ENCODE measurements around the gene OPCML. TPM values are rescaled to one million over a fixed set of nuclear protein-coding genes. Genes with fewer than 3 reads are reported as not detected.

OPCML gene
- polyA plus RNA-seq, 1 donor from 2014 or later = 11.6 TPM

GRCh38 chr11:132686886-132687285 lies 845.4 kb downstream of the OPCML start:
- TF ChIP-seq SMC3 (conservative IDR thresholded peaks at IDR 0.05; ENCODE audit: poor library complexity) = no peak
- no peak for TF ChIP-seq MXI1 (conservative IDR thresholded peaks at IDR 0.05; ENCODE audit: poor library complexity, severe bottlenecking)
- TF ChIP-seq, protein P1, sequence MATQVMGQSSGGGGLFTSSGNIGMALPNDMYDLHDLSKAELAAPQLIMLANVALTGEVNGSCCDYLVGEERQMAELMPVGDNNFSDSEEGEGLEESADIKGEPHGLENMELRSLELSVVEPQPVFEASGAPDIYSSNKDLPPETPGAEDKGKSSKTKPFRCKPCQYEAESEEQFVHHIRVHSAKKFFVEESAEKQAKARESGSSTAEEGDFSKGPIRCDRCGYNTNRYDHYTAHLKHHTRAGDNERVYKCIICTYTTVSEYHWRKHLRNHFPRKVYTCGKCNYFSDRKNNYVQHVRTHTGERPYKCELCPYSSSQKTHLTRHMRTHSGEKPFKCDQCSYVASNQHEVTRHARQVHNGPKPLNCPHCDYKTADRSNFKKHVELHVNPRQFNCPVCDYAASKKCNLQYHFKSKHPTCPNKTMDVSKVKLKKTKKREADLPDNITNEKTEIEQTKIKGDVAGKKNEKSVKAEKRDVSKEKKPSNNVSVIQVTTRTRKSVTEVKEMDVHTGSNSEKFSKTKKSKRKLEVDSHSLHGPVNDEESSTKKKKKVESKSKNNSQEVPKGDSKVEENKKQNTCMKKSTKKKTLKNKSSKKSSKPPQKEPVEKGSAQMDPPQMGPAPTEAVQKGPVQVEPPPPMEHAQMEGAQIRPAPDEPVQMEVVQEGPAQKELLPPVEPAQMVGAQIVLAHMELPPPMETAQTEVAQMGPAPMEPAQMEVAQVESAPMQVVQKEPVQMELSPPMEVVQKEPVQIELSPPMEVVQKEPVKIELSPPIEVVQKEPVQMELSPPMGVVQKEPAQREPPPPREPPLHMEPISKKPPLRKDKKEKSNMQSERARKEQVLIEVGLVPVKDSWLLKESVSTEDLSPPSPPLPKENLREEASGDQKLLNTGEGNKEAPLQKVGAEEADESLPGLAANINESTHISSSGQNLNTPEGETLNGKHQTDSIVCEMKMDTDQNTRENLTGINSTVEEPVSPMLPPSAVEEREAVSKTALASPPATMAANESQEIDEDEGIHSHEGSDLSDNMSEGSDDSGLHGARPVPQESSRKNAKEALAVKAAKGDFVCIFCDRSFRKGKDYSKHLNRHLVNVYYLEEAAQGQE (IDR thresholded peaks at IDR 0.05; ENCODE audit: borderline replicate concordance) = no peak
- no peak for TF ChIP-seq POLR2AphosphoS5 (IDR thresholded peaks at IDR 0.05)
- TF ChIP-seq EP300 (conservative IDR thresholded peaks at IDR 0.05; ENCODE audit: poor library complexity, severe bottlenecking) = no peak
- TF ChIP-seq RAD21 (conservative IDR thresholded peaks at IDR 0.05) = no peak
- TF ChIP-seq CTCF (IDR thresholded peaks at IDR 0.05; ENCODE audit: poor library complexity, severe bottlenecking) = no peak
- no peak for TF ChIP-seq TAF1 (IDR thresholded peaks at IDR 0.05; ENCODE audit: low read depth)
- no peak for TF ChIP-seq EZH2 (IDR thresholded peaks at IDR 0.05; ENCODE audit: borderline replicate concordance, insufficient read depth, low read length, poor library complexity, severe bottlenecking)

GRCh38 chr11:132685174-132685611 lies 847.1 kb downstream of the OPCML start:
- no peak overlapping the region for H3K4me3 ChIP-seq (ENCODE audit: low read length)
- TF ChIP-seq RAD21 (conservative IDR thresholded peaks at IDR 0.05) = no peak
- no peak for TF ChIP-seq TAF1 (IDR thresholded peaks at IDR 0.05; ENCODE audit: low read depth)
- TF ChIP-seq, protein P1 (IDR thresholded peaks at IDR 0.05; ENCODE audit: borderline replicate concordance) = no peak
- no peaks in the 10 kb centered on the region for H3F3A ChIP-seq (ENCODE audit: insufficient read depth, low read length, poor library complexity, severe bottlenecking)
- H3K9me2 ChIP-seq (ENCODE audit: insufficient read depth, low read length) = no peaks in the 10 kb centered on the region
- H3K9me3 ChIP-seq (ENCODE audit: low read length) = no peaks in the 10 kb centered on the region
- no peaks in the 10 kb centered on the region for H3K27me3 ChIP-seq (ENCODE audit: insufficient read depth, low read depth, low read length)
- H3K4me2 ChIP-seq (ENCODE audit: low read length) = no peak overlapping the region
- no peaks in the 10 kb centered on the region for H4K20me1 ChIP-seq (ENCODE audit: insufficient read depth)
- H3K9ac ChIP-seq (ENCODE audit: low read length) = no peak overlapping the region
- H3K36me3 ChIP-seq (ENCODE audit: insufficient read depth, low read length) = no peaks in the 10 kb centered on the region
- no peak overlapping the region for H3K27ac ChIP-seq (ENCODE audit: low read length)
- no peak overlapping the region for H2AFZ ChIP-seq (ENCODE audit: low read depth, low read length)
- no peaks in the 10 kb centered on the region for H3K79me2 ChIP-seq (replicated peaks; ENCODE audit: insufficient read depth, low read length)

More at GRCh38 chr11:132686886-132687285, 845.4 kb downstream of the OPCML start:
- Histone ChIP-seq H4K20me1 (ENCODE audit: insufficient read depth) (no peaks in the 10 kb centered on the region), H3K9me3 (ENCODE audit: low read length) (no peaks in the 10 kb centered on the region), H3K27ac (ENCODE audit: low read length) (no peak overlapping the region), H3K4me2 (ENCODE audit: low read length) (no peak overlapping the region), H3F3A (ENCODE audit: insufficient read depth, low read length, poor library complexity, severe bottlenecking) (no peaks in the 10 kb centered on the region), H3K79me2 (replicated peaks; ENCODE audit: insufficient read depth, low read length) (no peaks in the 10 kb centered on the region), H3K36me3 (ENCODE audit: insufficient read depth, low read length) (no peaks in the 10 kb centered on the region), H2AFZ (ENCODE audit: low read depth, low read length) (no peak overlapping the region), H3K27me3 (ENCODE audit: insufficient read depth, low read depth, low read length) (no peaks in the 10 kb centered on the region), H3K9me2 (ENCODE audit: insufficient read depth, low read length) (no peaks in the 10 kb centered on the region), H3K9ac (ENCODE audit: low read length) (no peak overlapping the region), H3K4me3 (ENCODE audit: low read length) (no peak overlapping the region)
